DMS79 (cell line): ENCODE measurements around the gene EPHA5.

Experiments used
- DNase-seq: peaks from one replicate; lab custom pipeline; 2025; lab: John Stamatoyannopoulos, UW

The EPHA5 gene

DNA sequence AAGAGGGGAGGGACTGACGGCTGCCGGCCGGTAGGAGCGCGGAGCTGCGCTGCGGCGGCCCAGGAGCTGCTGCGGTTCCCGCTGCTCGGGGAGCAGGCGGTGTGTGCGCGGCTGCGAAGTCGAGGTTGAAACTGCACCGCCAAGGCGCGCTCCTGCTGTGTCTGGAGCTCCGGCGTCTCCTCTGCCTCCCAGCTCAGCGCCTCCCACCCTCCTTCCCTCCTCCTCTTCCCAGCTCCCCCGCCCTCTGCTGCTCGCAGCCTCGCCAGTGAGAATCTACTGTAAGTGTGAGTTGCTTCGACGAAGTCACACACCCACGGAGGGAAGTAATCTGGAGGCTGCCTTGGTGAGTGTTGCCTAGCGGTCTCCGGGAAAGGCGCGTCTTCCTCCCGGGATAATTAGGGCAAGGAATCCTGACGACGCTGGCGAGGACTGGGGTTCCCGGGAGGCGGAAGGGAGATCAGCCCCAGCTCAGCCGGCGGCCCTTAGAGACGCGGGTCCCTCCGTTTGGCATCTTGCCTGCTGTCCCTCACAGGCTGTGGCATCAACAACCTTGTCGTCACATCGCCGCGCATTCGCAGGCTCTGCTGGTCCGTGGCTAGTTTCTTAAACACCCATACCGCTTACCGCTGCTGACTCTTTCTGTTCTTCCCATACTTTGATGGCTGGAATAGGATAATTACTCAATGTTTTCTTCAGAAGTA, at the start of gene EPHA5:
Gene EPHA5, minus strand, starts transcription at position 159 of the 701 bp plus-strand sequence. CDS start 747 bp downstream, outside the sequence.
- DNase-seq = no peak

DNA sequence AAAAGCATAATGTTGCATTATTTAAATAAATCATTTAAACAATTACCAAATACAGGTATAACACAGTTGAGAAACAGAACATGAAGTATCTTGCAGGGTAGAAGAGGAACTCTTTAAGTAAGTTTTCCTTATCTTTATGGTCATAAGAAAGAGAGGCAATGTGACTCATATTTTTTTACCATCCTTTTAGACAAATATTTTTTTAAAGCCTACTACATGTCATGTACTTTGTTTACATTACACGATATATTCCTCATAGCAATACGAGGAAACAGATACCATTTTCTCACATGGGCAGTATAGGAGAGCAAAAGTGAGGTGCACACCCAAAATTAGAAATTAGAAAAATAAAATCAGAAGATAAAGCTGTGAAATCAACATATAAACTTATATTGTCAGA, 49.3 kb upstream of the EPHA5 start:
- DNase-seq = no peak

DNA sequence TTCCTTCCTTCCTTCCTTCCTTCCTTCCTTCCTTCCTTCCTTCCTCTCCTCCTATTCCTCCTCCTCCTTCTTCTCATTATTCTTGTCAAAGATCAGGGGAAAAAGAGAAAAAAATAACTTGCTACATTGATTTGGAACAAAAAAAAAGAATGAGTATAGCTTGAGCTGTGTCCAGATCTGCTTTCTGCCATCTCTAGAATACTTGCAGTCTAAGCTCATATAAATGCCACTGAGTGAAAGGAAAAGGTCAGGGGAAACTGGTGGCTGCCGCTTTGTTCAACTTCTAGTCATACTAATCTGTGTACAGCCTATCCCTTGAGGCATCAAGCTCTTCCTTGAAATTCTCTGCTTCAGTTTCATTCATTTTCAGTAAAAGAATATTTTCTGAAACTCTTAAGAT, 28.3 kb upstream of the EPHA5 start:
- no peak for DNase-seq

DNA sequence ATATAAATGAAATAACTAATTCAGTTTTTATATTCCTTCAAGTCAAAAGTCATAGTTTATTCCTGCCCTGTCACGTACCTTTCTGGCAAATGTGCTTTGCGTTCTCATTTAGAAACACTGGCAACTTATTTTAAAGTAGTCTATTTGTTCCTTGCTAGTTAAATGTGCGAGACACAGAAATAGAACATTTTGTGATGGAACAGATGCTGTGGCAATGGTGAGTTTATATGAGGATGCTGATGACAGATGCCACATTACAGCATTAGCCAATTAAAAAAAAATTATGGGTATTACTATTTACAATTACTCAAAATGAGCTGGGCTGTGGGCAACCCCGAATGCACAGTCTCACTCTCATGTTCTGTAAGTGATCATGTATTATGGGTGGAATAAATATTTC, 26.1 kb upstream of the EPHA5 start:
- no peak for DNase-seq

DNA sequence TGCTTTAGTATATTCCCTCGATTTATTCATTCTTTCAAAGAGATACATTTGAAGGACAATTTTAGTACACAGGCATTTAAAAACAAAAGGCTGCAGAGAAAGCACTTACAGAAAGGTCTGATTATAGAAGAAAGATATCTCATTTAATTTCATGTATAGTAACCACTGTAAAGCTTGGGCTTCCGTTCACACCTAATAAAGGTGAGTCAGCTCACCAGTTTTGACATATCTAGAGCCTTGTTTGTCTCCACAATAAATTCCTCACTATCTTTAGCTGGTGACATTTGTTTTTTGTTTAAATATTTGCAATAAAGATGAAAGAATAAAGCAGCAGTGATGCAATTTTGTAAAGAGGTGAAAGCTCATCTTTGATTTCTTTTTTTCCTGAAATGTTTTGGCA, 1.1 kb upstream of the EPHA5 start:
- no peak for DNase-seq

DNA sequence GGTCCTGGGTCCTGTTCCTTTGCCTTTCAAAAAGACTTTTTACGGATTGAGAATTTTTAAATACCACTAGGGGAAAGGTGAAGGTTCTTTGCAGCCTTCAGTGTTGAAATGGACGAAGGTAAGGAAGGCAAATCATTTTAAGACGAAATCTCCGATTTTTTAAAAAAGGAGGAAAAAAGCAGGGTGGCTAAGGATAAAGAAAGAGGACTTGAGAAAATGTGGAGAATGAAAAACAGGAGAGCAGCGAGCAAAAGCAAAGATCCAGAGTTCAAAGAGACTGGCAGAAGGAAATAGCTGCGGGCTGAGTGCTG, 314 bp downstream of the EPHA5 start:
- DNase-seq = no peak

DNA sequence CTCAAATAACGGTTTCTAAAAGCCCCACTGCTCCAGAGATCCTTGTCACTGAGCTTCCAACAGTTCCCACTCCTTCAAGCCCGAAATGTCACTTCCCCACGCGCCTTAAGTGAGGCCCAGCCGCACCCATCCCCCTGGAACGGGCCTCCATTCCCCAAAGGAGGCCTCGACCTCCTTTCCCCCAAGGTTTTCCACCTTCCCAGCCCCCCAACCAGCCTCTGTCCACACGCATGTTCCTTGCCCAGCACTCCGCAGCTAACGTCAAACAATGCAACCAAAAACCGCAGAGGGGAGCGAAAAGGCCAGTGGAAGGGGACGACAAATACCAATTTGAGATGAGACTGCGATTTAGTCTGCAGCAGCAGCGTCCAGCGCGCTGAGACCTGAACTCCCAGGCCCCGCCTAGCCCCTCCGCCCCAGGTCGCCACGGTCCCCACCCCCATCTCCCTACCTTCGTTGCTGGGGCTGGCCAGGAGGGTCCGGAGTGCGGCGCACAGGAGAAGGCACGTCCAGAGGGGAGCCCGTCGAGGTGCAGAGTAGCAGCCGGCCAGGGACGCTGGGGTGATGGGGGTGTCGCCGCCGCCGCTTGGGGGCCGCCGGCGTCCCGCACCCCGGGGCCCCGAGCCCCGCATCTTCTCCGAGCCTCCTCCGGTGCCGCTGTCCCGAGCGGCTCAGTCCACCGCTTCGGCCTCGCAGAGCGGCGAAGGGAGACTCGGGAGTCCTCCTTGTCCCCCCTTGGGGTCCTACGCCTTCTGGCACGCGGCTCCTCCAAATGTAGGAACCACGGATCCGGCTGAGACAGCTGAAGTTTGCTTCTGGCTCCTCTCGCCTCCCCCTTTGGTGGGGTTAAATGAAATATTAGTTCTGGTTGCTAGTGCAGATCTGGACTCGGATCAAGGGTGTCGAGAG, 924 bp downstream of the EPHA5 start:
- DNase-seq = no peak

DNA sequence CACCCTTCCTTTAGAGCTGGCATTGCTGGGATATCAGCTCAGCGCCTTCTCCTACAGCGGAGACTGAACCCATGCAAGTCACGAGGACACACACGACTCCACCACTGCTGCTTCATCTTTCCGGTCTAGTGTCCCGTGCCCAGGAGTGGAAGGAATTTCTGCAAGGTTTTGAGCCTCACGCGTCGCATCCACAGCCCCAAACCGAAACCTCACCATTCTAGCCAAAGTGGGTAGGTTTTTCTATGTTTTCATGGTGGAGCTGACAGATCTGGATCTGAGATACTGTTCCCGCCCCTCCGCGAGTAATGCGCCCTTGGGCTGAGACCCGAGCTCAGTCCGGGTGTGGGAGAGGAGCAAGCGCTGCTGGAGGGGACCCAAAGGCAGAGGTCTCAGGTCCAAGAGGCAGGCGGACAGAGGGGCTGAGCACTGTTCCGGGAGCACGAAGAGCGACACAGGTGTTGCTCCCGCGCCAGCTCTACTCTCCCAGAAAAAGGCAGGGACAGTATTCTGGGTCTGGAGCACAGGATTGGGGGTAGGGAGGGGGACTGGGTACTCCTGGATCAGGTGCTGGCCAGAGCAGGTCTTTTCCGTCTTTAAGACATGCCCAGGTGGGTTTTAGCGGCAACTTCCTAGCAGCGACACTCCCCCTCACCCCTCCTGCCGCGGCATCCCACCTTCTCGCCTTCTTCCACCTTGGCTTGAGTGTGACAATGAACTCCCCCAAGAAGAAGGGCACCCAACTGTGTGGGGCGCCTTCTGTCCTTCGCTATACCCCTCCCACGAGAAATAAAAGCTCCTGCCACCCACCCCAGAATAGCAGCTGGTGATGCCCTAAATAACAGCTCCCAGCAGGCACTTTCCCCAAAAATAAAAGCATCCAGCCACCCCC, 1.8 kb downstream of the EPHA5 start:
- DNase-seq = no peak

DNA sequence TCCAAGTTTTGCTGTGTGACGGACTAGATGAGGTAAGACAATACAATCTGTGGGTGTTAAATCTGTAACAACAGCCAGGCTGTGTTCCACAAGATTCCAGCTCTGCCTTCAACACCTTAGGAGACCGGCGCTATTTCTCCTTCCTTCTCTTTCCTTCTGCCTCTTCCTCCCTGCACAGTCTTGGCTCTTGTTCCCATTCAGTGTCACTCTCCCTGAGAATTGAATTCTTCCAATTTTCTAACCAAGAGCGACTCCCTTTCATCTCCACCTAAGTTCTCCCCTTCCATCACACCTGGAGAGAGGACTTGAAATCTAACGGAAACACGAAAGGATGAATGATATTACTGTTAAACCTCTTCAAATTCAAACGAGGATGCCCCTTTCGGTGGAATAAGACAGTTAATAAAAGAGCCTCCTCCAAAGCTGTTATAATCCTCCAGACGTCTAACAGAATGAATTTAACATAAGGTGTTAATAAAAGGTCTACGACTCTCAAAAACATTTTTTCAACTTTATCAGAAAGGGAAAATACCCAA, 2.7 kb downstream of the EPHA5 start:
- DNase-seq = no peak

DNA sequence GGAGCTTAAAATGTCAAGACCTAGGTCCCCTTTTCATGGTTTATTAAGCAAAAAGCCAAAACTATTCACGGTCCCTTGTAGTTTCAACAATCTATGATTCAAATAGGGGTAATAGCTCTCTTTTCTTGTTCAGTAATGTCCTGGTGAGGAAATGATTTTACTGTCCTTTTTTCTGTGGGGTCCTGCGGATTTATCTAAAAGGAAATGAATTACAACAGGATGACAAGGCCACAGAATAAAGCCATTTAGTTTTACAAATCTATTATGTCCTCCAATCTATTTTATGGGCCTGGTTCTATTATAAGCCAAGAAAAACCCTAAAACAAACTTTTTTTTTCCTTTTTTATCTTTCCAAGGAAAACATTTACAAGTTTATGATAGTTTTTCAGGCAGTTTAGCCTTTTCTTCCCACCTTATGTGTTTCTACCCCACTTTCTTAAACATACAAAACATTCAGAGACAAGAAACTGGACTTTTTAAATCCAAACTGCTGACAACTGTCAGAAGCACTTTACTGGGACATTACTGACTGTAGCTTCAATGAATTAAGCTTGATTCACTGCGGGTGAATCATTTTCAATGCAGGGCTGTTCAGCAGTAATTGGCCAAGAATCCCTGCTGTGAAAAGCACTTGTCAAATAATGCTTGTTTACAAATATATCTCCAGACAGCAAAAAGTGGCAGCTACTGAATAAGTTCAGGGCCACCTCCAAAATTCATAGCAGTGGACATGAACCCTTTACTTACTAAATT, 4.3 kb downstream of the EPHA5 start:
- DNase-seq = no peak

DNA sequence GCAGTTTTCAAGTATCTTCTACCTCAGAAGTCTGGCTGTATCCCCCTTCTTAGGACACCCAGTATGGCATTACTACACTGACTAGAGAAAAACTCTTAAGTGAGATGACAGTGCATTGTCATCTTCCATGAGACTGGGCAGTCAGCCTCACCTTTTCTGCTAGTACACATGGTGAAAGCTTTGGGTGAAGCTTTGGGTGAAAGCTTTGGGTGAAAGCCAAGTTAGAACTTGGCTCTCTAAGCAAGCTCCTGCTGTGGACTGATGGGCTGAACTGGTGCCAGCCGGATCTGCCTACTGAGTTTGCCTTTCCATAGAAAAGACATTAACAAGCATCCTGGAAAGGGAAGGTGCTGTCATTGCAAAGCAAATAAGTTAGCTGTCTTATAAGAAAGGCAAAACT, 8.8 kb downstream of the EPHA5 start:
- no peak for DNase-seq

DNA sequence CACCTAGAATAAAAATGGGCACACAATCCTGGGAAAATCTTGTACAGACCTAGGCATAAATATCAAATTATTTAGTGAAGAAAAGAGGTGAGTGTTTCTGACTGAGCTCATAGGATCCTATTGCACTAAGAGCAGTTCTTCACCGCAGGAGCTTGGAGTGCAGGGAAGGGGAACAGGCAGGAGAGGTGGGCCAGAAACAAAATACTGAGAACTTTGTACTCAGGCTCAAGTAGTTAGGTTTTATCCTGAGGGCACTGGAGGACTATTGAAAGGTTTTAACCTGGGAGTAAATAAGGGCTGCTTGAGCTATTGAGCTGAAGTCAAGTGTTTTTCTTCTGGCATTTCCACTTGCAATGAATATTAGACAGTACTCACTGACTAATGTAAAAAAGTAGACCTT, 12.2 kb downstream of the EPHA5 start:
- peak; percentile 6 for DNase-seq

DNA sequence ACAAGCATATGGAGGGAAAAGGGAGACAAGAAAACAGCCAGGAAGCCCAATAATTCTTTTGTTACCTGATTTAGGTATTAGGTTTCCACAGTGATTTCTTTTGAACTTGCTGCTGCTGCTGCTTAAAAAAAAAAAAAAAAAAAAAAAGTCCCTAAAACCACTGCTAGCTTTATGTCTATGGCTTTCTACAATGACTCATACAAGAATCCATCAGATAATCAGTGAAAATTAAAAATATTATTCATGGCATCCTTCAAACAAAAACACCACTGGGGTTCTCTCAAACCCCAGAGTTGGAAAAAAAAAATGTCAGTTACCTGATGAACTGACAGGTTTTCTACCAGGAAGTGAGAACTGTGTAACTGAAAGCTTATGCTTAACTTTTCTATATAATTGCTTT, 14.3 kb downstream of the EPHA5 start:
- no peak for DNase-seq

DNA sequence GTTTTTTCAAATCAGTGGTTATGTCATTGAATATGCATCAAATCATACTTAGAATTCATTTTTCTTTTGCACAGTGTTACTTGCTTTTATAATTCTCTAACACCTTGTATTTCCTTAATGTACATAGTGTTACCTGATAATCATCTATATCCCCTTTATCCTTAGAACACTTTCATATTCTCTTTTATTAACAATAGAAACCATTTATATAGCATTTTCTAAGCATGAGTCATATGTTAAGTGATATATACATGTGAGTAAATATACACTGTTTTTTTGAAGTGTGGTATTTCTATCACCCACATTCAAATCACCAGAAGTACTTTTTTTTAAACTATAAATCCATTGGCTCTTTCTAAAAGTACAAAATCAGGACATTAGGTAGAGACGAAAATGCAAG, 15.3 kb downstream of the EPHA5 start:
- no peak for DNase-seq

DNA sequence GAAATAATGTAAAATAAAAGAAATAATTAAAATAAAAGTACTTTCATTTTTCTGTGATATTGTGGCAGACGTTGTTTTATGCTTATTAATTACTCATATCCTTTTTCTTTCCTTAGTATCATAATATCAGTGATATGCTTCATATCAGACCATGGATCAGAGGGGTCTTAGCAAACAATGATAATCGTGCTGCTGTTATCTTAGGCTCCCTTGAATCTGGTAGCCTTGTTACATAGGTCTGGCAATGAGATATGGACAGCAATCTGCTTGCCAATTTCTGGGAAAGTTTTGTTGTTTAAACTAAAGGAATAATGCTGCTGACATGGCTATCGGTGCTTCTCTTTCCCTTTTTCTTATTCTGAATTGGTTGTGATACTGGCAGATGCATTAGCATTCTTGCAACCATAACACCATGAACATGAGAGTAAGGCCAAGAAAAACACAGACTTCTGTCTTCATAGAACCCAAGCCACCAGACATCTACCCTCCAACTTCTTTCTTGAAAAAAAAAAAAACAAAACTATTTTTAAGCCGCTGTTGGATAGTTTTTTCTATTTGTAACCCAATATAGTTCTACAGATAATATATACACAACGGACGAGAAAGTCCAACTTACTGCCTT, 16.4 kb downstream of the EPHA5 start:
- DNase-seq = no peak

DNA sequence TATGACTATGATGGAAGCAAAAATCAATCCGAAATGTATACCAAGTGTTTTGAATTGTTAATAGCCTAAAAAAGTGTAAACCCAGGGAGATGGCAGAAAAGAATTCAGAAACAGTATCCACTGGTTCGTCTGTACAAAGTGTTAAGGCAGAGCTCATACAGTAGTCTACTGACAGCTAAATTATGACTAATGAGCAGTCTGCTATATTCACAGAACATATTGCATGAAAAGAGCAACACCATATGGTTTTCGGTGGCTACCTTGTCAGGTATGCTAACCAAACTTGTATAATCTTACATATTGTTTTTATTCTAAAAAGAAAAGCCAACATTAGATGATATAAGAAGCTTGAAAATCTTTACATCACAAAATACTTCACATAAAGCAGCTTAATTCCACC, 18.5 kb downstream of the EPHA5 start:
- no peak for DNase-seq

DNA sequence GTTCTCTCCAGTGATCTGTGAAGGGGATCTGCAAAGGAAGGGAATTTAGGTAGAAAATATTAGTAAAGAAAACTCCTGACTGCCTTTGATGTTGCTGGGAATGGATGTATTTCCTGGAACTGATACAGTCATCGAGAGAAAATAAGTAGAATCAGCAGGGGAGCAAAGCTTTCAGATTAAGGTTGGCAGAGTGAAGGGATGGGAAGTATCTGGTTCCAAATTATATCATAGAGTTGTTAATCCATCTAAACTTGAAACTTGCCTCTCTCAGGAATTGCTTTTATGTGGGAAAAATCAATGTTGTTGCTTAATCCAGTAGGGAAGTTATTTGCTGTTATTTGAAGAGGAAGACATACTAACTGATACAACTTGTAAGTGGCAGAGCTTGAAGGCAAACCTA, 19.3 kb downstream of the EPHA5 start:
- DNase-seq = no peak

DNA sequence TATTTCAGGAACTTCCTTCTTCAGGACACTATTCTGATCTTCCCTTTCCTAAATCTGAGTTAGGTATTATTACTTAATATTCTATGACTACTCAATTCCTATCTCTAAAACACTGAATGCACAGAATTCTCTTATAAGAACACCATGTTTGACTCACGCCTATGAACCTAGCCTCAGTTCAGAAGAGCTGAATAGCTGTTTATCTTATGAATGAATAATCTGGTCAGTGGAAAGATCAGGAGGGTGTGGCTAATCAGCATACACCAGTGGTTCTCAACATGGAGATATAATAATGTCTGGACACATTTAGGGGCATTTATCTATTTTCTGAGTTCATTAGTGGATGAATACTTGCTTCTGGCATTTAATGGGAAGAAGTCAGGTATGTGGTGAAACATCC, 24.2 kb downstream of the EPHA5 start:
- no peak for DNase-seq

DNA sequence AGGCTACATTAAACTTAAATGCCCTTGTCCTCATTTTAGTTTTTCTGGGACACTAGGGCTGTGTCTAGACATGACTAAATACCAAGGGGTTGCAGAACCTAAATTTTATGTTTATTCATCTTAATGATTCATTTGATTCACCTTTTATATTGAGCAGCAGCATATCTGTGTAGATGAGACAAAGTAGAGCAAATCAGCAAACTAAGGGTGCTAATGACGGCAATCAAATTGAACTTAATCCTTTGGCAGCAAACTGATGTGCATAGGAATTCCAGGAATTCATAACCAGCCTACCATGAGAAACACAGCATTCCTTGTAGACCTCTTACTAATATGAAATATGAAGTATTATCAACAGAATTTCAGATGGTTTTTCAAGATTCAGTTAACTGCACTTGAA, 25.1 kb downstream of the EPHA5 start:
- DNase-seq = no peak

DNA sequence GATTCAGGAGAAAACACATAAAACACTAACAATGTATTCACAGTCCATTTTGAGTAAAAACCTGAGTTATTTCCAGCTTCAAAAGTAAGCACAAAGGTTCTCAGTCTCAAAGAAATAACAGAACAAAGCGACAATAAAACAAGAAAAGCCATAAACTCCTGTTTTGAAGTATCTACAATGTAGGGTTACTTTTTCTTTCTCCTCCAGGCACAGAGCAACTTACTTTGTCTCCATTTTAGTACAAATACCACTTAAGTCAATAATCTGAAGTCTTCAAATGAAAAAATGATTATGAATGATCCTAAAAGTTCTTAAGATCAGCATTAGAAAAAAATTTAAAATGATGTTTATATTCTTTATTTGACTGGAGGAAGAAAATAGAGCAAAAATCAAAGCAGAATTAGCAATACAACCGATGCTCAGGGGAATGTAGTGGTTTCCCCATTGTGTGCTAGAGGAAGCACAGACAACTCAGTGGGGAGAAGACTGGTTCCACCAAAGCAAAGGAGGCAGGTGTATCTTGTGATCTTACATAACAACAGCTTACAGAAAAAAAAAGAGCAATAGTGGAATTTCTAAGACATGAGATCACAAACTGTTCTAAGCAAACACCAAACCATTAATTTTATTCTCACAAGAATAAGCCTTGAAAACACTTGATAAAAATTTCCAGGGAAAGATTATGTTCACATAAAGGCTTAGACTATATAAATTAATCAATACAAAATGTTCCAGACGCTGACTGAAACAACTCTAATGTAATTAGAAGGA, 35.1 kb downstream of the EPHA5 start:
- DNase-seq = no peak
